ENCODE data around the gene MGST2.
A peak's percentile ranks its signal among the peaks of the same experiment; 100 is the strongest.

The MGST2 gene

GRCh38 chr4:139663561-139664138 is 2.0 kb upstream of the MGST2 start:
- DNase-seq (ENCODE audit: low read depth) = no peak
- no peak overlapping the region for H3K4me3 ChIP-seq (ENCODE audit: low read depth, low read length)
- TF ChIP-seq MYC (IDR thresholded peaks at IDR 0.05; ENCODE audit: low read depth, low read length) (no peak), CTCF (IDR thresholded peaks at IDR 0.05; ENCODE audit: low read depth, low read length) (no peak), POLR2A (IDR thresholded peaks at IDR 0.05; ENCODE audit: extremely low read depth, insufficient read length) (no peak)
- TF ChIP-seq, protein P1, sequence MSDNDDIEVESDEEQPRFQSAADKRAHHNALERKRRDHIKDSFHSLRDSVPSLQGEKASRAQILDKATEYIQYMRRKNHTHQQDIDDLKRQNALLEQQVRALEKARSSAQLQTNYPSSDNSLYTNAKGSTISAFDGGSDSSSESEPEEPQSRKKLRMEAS (IDR thresholded peaks at IDR 0.05; ENCODE audit: low read depth, low read length) = no peak

DNA sequence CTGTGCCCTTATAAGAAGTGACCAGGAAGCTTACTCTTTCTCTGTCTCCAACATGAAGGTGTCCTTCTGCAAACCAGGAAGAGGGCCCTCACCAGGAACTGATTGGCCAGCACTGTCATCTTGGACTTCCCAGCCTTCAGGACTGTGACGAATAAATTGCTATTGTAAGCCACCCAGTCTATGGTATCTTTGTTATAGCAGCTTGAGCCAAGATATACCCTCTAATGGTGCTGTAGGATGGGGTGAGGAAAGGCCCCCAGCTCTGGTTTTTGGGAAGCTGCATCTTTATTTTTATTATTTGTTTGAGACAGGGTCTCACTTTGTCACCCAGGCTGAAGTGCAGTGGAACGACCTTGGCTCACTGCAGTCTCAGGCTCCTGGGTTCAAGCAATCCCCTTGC is 1.2 kb upstream of the MGST2 start:
- no peak for DNase-seq (ENCODE audit: low read depth)
- no peak for TF ChIP-seq POLR2A (IDR thresholded peaks at IDR 0.05; ENCODE audit: extremely low read depth, insufficient read length)
- TF ChIP-seq CTCF (IDR thresholded peaks at IDR 0.05; ENCODE audit: low read depth, low read length) = no peak
- no peak for TF ChIP-seq MYC (IDR thresholded peaks at IDR 0.05; ENCODE audit: low read depth, low read length)
- TF ChIP-seq, protein P1 (IDR thresholded peaks at IDR 0.05; ENCODE audit: low read depth, low read length) = no peak

GRCh38 chr4:139665079-139665689 is 435 bp upstream of the MGST2 start:
- H3K4me3 ChIP-seq (ENCODE audit: low read depth, low read length) = peak overlapping the region; percentile 68
- no peak for DNase-seq (ENCODE audit: low read depth)
- TF ChIP-seq, protein P1 (IDR thresholded peaks at IDR 0.05; ENCODE audit: low read depth, low read length) = no peak
- no peak for TF ChIP-seq POLR2A (IDR thresholded peaks at IDR 0.05; ENCODE audit: extremely low read depth, insufficient read length)
- no peak for TF ChIP-seq CTCF (IDR thresholded peaks at IDR 0.05; ENCODE audit: low read depth, low read length)
- TF ChIP-seq MYC (IDR thresholded peaks at IDR 0.05; ENCODE audit: low read depth, low read length) = no peak

More for the DNA sequence above, 1.2 kb upstream of the MGST2 start:
- no peak overlapping the region for H3K4me3 ChIP-seq (ENCODE audit: low read depth, low read length)

GRCh38 chr4:139666735-139667281 is 1.2 kb downstream of the MGST2 start:
- H3K4me3 ChIP-seq (ENCODE audit: low read depth, low read length) = peak overlapping the region; percentile 68
- TF ChIP-seq, protein P1 (IDR thresholded peaks at IDR 0.05; ENCODE audit: low read depth, low read length) = no peak
- TF ChIP-seq MYC (IDR thresholded peaks at IDR 0.05; ENCODE audit: low read depth, low read length) (no peak), POLR2A (IDR thresholded peaks at IDR 0.05; ENCODE audit: extremely low read depth, insufficient read length) (no peak), CTCF (IDR thresholded peaks at IDR 0.05; ENCODE audit: low read depth, low read length) (no peak)
- DNase-seq (ENCODE audit: low read depth) = peak; percentile 42

DNA sequence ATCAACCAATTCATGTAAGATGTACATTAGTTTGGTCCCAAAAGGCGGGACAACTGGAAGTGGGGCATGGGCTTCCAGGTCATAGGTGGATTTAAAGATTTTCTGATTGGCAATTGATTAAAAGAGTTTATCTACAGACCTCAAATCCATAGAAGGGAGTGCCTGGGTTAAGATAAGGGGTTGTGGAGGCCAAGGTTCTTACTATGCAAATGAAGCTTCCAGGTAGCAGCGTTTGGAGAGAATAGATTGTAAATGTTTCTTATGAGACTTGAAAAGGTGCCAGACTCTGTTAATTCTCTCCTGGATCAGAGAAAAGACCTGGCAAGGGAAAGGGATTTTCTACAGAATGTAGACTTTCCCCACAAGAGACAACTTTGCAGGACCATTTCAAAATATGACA is 2.4 kb downstream of the MGST2 start:
- no peak overlapping the region for H3K4me3 ChIP-seq (ENCODE audit: low read depth, low read length)
- TF ChIP-seq, protein P1 (IDR thresholded peaks at IDR 0.05; ENCODE audit: low read depth, low read length) = no peak
- TF ChIP-seq POLR2A (IDR thresholded peaks at IDR 0.05; ENCODE audit: extremely low read depth, insufficient read length) = no peak
- TF ChIP-seq CTCF (IDR thresholded peaks at IDR 0.05; ENCODE audit: low read depth, low read length) = no peak
- no peak for DNase-seq (ENCODE audit: low read depth)
